CD4-positive, alpha-beta T cell (primary cell): Measurements from ENCODE around the gene RUNX1. TPM values are rescaled to one million over a fixed set of nuclear protein-coding genes. Genes with fewer than 3 reads are reported as not detected.

Source experiments
- ATAC-seq: fragments of 200-7000 bp; cut with Tn5 transposase; one replicate; pipeline ENCODE4 v1.10.0; 2022; ENCODE audit warnings: mild to moderate bottlenecking; ENCODE audit not compliant: poor library complexity
- CTCF ChIA-PET: fragments of 350-600 bp; sonication (Branson Sonifier 250); formaldehyde crosslinking; loops from one replicate; lab custom pipeline; 2021; ENCODE audit warnings: antibody characterized with exemption, inconsistent platforms; lab: Charles Lee
- POLR2A ChIA-PET: fragments of 350-600 bp; sonication (Branson Sonifier 250); formaldehyde crosslinking; loops from one replicate; lab custom pipeline; 2021; ENCODE audit warnings: antibody characterized with exemption, inconsistent platforms; lab: Charles Lee
- DNase-seq, 14 experiments: peaks; one replicate each; pipeline ENCODE4 v3.0.0-alpha.2; 2013 to 2020; ENCODE audit warnings: mixed read lengths in 2 of 14
- H3K27ac ChIP-seq, 2 donors: one replicate each; pipeline versions ENCODE4 v1.5.1 to v1.7.0; 2013; ENCODE audit warnings: low read length in 2 of 2, low read depth in 1 of 2, mild to moderate bottlenecking in 1 of 2
- H3K27me3 ChIP-seq, 2 experiments: 1 replicate in 1 of 2; 2 replicates in 1 of 2; pipeline versions ENCODE4 v1.6.1 to v1.7.0; 2013; ENCODE audit warnings: low read length in 2 of 2, control low read depth in 1 of 2, mild to moderate bottlenecking in 1 of 2, moderate library complexity in 1 of 2; ENCODE audit not compliant: insufficient read depth in 2 of 2, control insufficient read depth in 1 of 2
- H3K36me3 ChIP-seq: one replicate; pipeline ENCODE4 v1.6.1; 2013; ENCODE audit warnings: low read length, control low read depth; ENCODE audit not compliant: insufficient read depth
- H3K4me1 ChIP-seq: one replicate; pipeline ENCODE4 v1.6.1; 2013; ENCODE audit warnings: low read length, control low read depth; ENCODE audit not compliant: insufficient read depth
- H3K4me3 ChIP-seq: one replicate; pipeline ENCODE4 v1.5.1; 2013; ENCODE audit warnings: mild to moderate bottlenecking, low read length, moderate library complexity
- H3K9me3 ChIP-seq, 2 experiments: 1 replicate in 1 of 2; 2 replicates in 1 of 2; pipeline versions ENCODE4 v1.6.1 to v1.7.0; 2013; ENCODE audit warnings: low read length in 2 of 2, mild to moderate bottlenecking in 2 of 2, control low read depth in 1 of 2, moderate library complexity in 1 of 2; ENCODE audit not compliant: control insufficient read depth in 1 of 2, insufficient read depth in 1 of 2
- H3K27ac Mint-ChIP-seq: one replicate; pipeline ENCODE4 v1.8.0; 2020; ENCODE audit warnings: mixed read lengths
- H3K27me3 Mint-ChIP-seq: one replicate; pipeline ENCODE4 v1.8.0; 2021; ENCODE audit warnings: mixed read lengths
- H3K36me3 Mint-ChIP-seq: one replicate; pipeline ENCODE4 v1.8.0; 2021; ENCODE audit warnings: low read depth, mixed read lengths
- H3K4me1 Mint-ChIP-seq: one replicate; pipeline ENCODE4 v1.8.0; 2021; ENCODE audit warnings: low read depth, mixed read lengths
- H3K4me3 Mint-ChIP-seq: one replicate; pipeline ENCODE4 v1.8.0; 2020; ENCODE audit warnings: mild to moderate bottlenecking, mixed read lengths
- H3K9me3 Mint-ChIP-seq: one replicate; pipeline ENCODE4 v1.8.0; 2020; ENCODE audit warnings: mixed read lengths
- intact Hi-C, 2 experiments: fragments of 100-400 bp; cut with DNase I in 1 of 2; cut with micrococcal nuclease in 1 of 2; formaldehyde crosslinking; loops; one replicate each; pipeline versions ENCODE4 v1.15.1 to v1.9.0; 2023 to 2025; cut with DNase I, micrococcal nuclease
- total RNA-seq, 174 experiments: library from RNA in 2 of 174; stranded (reverse) in 2 of 174; gene quantifications; one replicate each; pipeline ENCODE4 v1.2.3 and lab custom pipeline; 2021 to 2026
- TF ChIP-seq, protein P1 (sequence below): fragments of 200-600 bp; IDR thresholded peaks from one replicate; pipeline ENCODE4 v1.8.0; 2022; ENCODE audit warnings: antibody characterized with exemption, mild to moderate bottlenecking

Gene RUNX1
- total RNA-seq, 2 experiments from 2014 or later: 71.7 to 74.3 TPM

GRCh38 chr21:35095859-35096291, 46.8 kb upstream of the RUNX1 start:
- ChIA-PET POLR2A (no interaction called here), CTCF (no interaction called here)
- H3K27me3 Mint-ChIP-seq: no peaks in the 10 kb centered on the region
- Histone ChIP-seq H3K4me3 (no peak overlapping the region), H3K4me1 (peaks cover 6% of the 10 kb centered on the region), H3K27ac (no peak overlapping the region), H3K27me3 (no peaks in the 10 kb centered on the region), H3K36me3 (no peaks in the 10 kb centered on the region), H3K9me3 (no peaks in the 10 kb centered on the region)
- no peak overlapping the region for H3K4me3 Mint-ChIP-seq
- H3K27ac Mint-ChIP-seq: no peak overlapping the region
- no peaks in the 10 kb centered on the region for H3K9me3 Mint-ChIP-seq
- intact Hi-C loops: no loop called here
- no peak for ATAC-seq
- DNase-seq: no peak
- H3K36me3 Mint-ChIP-seq: no peaks in the 10 kb centered on the region
- H3K4me1 Mint-ChIP-seq: no peaks in the 10 kb centered on the region
- TF ChIP-seq, protein P1, sequence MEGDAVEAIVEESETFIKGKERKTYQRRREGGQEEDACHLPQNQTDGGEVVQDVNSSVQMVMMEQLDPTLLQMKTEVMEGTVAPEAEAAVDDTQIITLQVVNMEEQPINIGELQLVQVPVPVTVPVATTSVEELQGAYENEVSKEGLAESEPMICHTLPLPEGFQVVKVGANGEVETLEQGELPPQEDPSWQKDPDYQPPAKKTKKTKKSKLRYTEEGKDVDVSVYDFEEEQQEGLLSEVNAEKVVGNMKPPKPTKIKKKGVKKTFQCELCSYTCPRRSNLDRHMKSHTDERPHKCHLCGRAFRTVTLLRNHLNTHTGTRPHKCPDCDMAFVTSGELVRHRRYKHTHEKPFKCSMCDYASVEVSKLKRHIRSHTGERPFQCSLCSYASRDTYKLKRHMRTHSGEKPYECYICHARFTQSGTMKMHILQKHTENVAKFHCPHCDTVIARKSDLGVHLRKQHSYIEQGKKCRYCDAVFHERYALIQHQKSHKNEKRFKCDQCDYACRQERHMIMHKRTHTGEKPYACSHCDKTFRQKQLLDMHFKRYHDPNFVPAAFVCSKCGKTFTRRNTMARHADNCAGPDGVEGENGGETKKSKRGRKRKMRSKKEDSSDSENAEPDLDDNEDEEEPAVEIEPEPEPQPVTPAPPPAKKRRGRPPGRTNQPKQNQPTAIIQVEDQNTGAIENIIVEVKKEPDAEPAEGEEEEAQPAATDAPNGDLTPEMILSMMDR: no peak

- Mint-ChIP-seq H3K36me3 (no peaks in the 10 kb centered on the region), H3K27me3 (no peaks in the 10 kb centered on the region), H3K9me3 (no peaks in the 10 kb centered on the region), H3K4me1 (no peaks in the 10 kb centered on the region), H3K27ac (no peak overlapping the region), H3K4me3 (no peak overlapping the region)
- no peaks in the 10 kb centered on the region for H3K27me3 ChIP-seq
- DNase-seq (no peak), ATAC-seq (no peak)
- intact Hi-C loops: no loop called here
- CTCF ChIA-PET: no interaction called here
- no peak overlapping the region for H3K27ac ChIP-seq
- TF ChIP-seq, protein P1: no peak
- no peak overlapping the region for H3K4me3 ChIP-seq
- H3K9me3 ChIP-seq: no peaks in the 10 kb centered on the region
- POLR2A ChIA-PET: no interaction called here
- H3K36me3 ChIP-seq: no peaks in the 10 kb centered on the region
- H3K4me1 ChIP-seq: no peaks in the 10 kb centered on the region
Measured at GRCh38 chr21:35093514-35093913, 44.4 kb upstream of the RUNX1 start.

- no peaks in the 10 kb centered on the region for H3K9me3 Mint-ChIP-seq
- ChIA-PET CTCF (no interaction called here), POLR2A (interaction anchor here (1.0 kb wide), 1 partner anchor 165 kb away, joined by 3 read pairs; no protein-coding TSS in a partner anchor)
- H3K4me3 Mint-ChIP-seq: no peak overlapping the region
- H3K27me3 Mint-ChIP-seq: no peaks in the 10 kb centered on the region
- intact Hi-C loops: no loop called here
- H3K27ac Mint-ChIP-seq: no peak overlapping the region
- H3K9me3 ChIP-seq: no peaks in the 10 kb centered on the region
- no peaks in the 10 kb centered on the region for H3K4me1 Mint-ChIP-seq
- no peaks in the 10 kb centered on the region for H3K4me1 ChIP-seq
- H3K4me3 ChIP-seq: no peak overlapping the region
- H3K36me3 ChIP-seq: no peaks in the 10 kb centered on the region
- H3K27me3 ChIP-seq: no peaks in the 10 kb centered on the region
- ATAC-seq: no peak
- TF ChIP-seq, protein P1: no peak
- no peak overlapping the region for H3K27ac ChIP-seq
- H3K36me3 Mint-ChIP-seq: no peaks in the 10 kb centered on the region
- DNase-seq: no peak
Measured at GRCh38 chr21:35091496-35091895, 42.4 kb upstream of the RUNX1 start.
